ENCODE data around the gene LEUTX. TPM values are rescaled to one million over a fixed set of nuclear protein-coding genes. Genes with fewer than 3 reads are reported as not detected.
"Not testable (repeated sequence)": the region's sequence is repeated elsewhere in the genome, so short reads cannot be mapped to it uniquely, and the experiment has no call there.

The LEUTX gene
- total and polyA plus RNA-seq, 8 donors = not detected

DNA sequence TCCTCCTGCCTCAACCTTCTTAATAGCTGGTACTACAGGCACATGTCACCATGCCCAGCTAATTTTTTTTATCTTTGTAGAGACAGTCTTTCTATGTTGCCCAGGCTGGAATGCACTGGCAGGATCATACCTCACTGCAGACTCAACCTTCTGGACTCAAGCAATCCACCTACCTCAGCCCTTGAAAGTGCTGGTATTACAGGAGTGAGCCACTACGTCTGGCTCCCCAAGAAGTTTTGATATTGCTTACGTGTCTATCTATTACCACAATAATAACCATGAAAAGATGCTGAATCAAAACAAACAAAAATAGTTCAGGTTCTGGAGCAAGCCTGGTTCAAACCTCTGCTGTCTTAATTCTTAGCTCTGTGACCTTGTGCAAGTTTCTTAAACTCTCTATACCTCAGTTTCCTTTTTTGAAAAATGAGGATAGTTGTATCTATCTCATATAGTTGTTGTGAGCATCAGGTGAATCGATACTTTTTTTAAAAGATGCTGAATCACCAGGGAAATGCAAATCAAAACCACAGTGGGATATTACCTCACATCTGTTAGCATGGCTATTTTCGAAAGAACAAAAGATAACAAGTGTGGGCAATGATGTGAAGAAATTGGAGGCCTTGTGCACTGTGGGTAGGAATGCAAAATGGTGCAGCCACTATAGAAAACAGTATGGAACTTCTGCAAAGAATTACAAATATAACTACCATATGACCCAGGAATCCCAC is 19.0 kb upstream of the LEUTX start:
- Histone ChIP-seq H3K36me3 (no peaks in the 10 kb centered on the region), H3K27ac (no peak overlapping the region), H3K4me1 (no peaks in the 10 kb centered on the region), H3K27me3 (peaks cover 0 to 17% (median 4%) of the 10 kb centered on the region in 3 donors), H3K9me3 (peaks cover 0 to under 1% (median 0%) of the 10 kb centered on the region in 4 donors), H3K4me3 (no peak overlapping the region)
- TF ChIP-seq POLR2A (IDR thresholded peaks at IDR 0.05) = no peak
- DNase-seq = no peak
- WGBS, 5 donors = 54 to 77% (median 64%) methylated on average over 4 of the region's 4 CpGs
- intact Hi-C loops (cut with DNase I; ENCODE audit: low total_unique reads) = no loop called here

DNA sequence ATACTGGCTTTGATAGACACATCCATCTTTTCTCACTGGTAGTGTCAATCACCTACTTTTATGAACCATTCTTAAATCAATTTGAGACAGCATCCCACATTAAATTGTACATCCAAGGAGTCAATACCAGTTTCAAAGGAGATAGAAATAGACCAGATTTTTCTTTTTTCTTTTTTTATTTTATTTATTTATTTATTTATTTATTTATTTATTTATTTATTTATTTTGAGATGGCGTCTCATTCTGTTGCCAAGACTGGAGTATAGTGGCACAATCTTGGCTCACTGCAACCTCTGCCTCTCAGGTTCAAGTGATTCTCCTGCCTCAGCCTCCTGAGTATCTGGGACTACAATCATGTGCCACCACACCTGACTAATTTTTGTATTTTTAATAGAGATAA is 16.8 kb upstream of the LEUTX start:
- 85 to 100% (median 93%) methylated on average over 1 of the region's 1 CpG for WGBS, 5 donors
- H3K27ac ChIP-seq; H3K4me1 ChIP-seq; H3K9me3 ChIP-seq; intact Hi-C loops (cut with DNase I; ENCODE audit: low total_unique reads); H3K4me3 ChIP-seq; H3K36me3 ChIP-seq; DNase-seq: not testable (repeated sequence)
- H3K27me3 ChIP-seq = peaks cover 0 to 17% (median 4%) of the 10 kb centered on the region in 3 donors

DNA sequence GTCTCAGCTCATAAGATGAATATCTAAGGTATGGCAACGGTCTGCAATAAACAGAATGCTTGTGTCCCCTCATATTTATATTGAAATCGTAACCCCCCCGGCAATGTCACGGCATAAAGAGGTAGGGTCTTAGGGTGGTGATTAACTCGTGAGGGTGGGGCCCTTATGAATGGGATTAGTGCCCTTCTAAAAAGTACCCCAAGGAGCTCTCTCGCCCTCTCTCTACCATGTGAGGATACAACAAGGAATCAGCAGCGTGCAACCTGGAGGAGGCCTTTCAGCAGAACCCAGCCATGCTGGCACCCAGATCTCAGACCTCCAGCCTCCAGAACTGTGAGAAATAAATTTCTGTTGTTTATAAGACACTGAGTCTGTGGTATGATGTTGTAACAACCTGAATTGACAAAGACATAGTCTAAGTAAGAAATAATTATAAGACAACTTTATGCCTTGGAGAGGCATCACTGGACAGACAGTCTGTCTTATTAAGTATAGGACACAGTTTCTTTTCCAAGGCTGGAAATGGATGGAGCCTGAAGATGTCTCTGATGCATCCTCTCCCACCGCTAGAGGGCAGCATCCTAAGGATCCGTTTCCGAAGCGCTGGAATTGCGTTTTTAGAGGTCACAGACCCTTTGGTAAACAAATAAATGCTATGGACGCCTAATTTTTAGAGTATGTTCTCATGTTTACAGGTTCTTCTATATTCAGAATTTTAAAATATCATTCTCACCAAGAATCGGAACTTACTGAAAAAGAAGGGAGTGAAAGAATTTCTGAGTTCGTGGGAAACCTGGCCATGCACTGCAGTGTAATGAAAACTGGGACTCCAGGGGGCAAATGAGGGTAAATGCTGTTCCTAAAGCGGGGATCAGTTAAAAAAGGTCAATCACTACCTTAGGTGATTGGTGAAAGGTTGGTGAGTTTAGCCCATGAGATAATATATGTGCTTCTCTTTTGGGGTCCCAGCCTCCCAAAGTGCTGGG is 13.3 kb upstream of the LEUTX start:
- H3K4me3 ChIP-seq = no peak overlapping the region
- TF ChIP-seq, protein P1, sequence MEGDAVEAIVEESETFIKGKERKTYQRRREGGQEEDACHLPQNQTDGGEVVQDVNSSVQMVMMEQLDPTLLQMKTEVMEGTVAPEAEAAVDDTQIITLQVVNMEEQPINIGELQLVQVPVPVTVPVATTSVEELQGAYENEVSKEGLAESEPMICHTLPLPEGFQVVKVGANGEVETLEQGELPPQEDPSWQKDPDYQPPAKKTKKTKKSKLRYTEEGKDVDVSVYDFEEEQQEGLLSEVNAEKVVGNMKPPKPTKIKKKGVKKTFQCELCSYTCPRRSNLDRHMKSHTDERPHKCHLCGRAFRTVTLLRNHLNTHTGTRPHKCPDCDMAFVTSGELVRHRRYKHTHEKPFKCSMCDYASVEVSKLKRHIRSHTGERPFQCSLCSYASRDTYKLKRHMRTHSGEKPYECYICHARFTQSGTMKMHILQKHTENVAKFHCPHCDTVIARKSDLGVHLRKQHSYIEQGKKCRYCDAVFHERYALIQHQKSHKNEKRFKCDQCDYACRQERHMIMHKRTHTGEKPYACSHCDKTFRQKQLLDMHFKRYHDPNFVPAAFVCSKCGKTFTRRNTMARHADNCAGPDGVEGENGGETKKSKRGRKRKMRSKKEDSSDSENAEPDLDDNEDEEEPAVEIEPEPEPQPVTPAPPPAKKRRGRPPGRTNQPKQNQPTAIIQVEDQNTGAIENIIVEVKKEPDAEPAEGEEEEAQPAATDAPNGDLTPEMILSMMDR (IDR thresholded peaks at IDR 0.05) = peak in 4 of 7 experiments; percentile 32 to 67 (median 52)
- no peak for TF ChIP-seq EP300 (IDR thresholded peaks at IDR 0.05)
- TF ChIP-seq POLR2A (IDR thresholded peaks at IDR 0.05) = no peak
- intact Hi-C loops (cut with DNase I; ENCODE audit: low total_unique reads) = no loop called here
- H3K27ac ChIP-seq = no peak overlapping the region
- no peaks in the 10 kb centered on the region for H3K4me1 ChIP-seq
- 44 to 50% (median 46%) methylated on average over 16 of the region's 16 CpGs for WGBS, 5 donors
- H3K36me3 ChIP-seq = no peaks in the 10 kb centered on the region
- H3K9me3 ChIP-seq = peaks cover 0 to 9% (median 4%) of the 10 kb centered on the region in 4 donors
- peak; percentile 44 to 45 for DNase-seq
- H3K27me3 ChIP-seq = no peaks in the 10 kb centered on the region

DNA sequence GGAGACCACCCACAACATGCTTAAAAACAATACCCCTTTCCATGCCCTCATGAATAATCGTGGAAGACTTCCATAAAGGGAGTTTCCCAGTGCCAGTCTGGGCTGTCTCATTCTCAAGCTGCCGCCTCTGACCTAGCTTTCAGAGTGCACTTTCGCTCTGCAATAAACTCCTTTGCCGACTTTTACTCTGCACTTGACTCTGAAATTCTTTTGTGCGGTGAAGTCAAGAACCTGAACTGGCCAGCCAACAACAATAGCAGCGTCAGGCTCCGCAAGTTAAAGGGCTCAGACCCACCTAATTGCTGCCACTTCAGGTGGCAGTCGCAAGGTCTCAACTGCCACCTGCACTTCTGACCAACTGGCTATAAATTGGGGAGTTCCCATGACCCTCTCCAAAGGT is 10.3 kb upstream of the LEUTX start:
- no peak overlapping the region for H3K27ac ChIP-seq
- TF ChIP-seq POLR2A (IDR thresholded peaks at IDR 0.05) (no peak), EP300 (IDR thresholded peaks at IDR 0.05) (no peak), POLR2AphosphoS5 (IDR thresholded peaks at IDR 0.05) (no peak)
- TF ChIP-seq, protein P1 (IDR thresholded peaks at IDR 0.05) = no peak
- intact Hi-C loops (cut with DNase I; ENCODE audit: low total_unique reads) = no loop called here
- H3K4me1 ChIP-seq = no peaks in the 10 kb centered on the region
- H3K27me3 ChIP-seq = peaks cover 0 to 6% (median 0%) of the 10 kb centered on the region in 3 donors
- H3K4me3 ChIP-seq = no peak overlapping the region
- WGBS, 5 donors = 74 to 82% (median 78%) methylated on average over 8 of the region's 8 CpGs
- DNase-seq = no peak
- H3K9me3 ChIP-seq = peaks cover 0 to 9% (median 4%) of the 10 kb centered on the region in 4 donors
- no peaks in the 10 kb centered on the region for H3K36me3 ChIP-seq

DNA sequence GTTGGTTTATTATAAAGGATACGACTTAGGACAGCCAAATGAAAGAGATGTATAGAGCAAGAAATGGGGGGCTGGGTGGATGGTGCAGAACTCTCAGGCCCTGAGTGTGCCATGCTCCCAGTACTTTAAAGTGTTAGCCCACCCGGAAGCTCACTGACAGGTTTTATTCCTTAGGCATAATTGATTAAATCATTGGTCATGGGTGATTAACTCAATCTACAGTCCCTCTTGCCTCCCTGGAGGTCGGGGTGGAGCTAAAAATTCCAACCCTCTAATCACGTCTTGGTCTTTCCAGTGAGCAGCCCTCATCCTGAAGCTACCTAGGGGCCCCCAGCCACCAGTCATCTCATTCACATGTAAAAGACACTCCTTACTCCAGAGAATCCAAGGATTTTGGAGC is 9.9 kb upstream of the LEUTX start:
- TF ChIP-seq POLR2A (IDR thresholded peaks at IDR 0.05) (no peak), EP300 (IDR thresholded peaks at IDR 0.05) (no peak), POLR2AphosphoS5 (IDR thresholded peaks at IDR 0.05) (no peak)
- TF ChIP-seq, protein P1 (IDR thresholded peaks at IDR 0.05) = no peak
- Histone ChIP-seq H3K27me3 (peaks cover 0 to 6% (median 0%) of the 10 kb centered on the region in 3 donors), H3K4me1 (no peaks in the 10 kb centered on the region), H3K36me3 (no peaks in the 10 kb centered on the region), H3K4me3 (no peak overlapping the region), H3K9me3 (peaks cover 0 to 9% (median 4%) of the 10 kb centered on the region in 4 donors), H3K27ac (no peak overlapping the region)
- DNase-seq = no peak
- intact Hi-C loops (cut with DNase I; ENCODE audit: low total_unique reads) = no loop called here
- WGBS, 5 donors = 42 to 54% (median 46%) methylated on average over 4 of the region's 4 CpGs

All from stomach (tissue), 9 donors.